GM12873 (cell line): ENCODE measurements around the gene CADPS.

Experiments
- CTCF ChIP-seq: IDR thresholded peaks from 2 replicates; pipeline ENCODE4 v1.5.1; 2012; ENCODE audit warnings: low read depth, mild to moderate bottlenecking, moderate library complexity, low read length, control low read depth; ENCODE audit not compliant: insufficient read depth; ENCODE audit errors: missing control alignments

CADPS gene

GRCh38 chr3:62597491-62597890 lies 277.7 kb downstream of the CADPS start:
- no peak for TF ChIP-seq CTCF

- TF ChIP-seq CTCF, result no peak
Measured at GRCh38 chr3:62592408-62592807, 282.8 kb downstream of the CADPS start.

GRCh38 chr3:62589078-62589477 lies 286.1 kb downstream of the CADPS start:
- no peak for TF ChIP-seq CTCF

- TF ChIP-seq CTCF, result no peak
Measured at GRCh38 chr3:62587579-62588031, 287.6 kb downstream of the CADPS start.

- TF ChIP-seq CTCF, result no peak
Measured at GRCh38 chr3:62587169-62587568, 288.0 kb downstream of the CADPS start.

GRCh38 chr3:62586356-62586755 lies 288.9 kb downstream of the CADPS start:
- no peak for TF ChIP-seq CTCF

- no peak for TF ChIP-seq CTCF
Measured at GRCh38 chr3:62585861-62586260, 289.4 kb downstream of the CADPS start.

GRCh38 chr3:62584636-62585035 lies 290.6 kb downstream of the CADPS start:
- no peak for TF ChIP-seq CTCF
